Keratinocyte (primary cell): ENCODE measurements around the gene ARMS2. TPM values are rescaled to one million over a fixed set of nuclear protein-coding genes. Genes with fewer than 3 reads are reported as not detected.

ENCODE experiments used
- DNase-seq: peaks from one replicate; pipeline ENCODE4 v3.0.0-alpha.2; 2011; ENCODE audit warnings: low read depth, missing footprints, low spot score
- FAIRE-seq: peaks from 2 replicates; lab custom pipeline; 2011; peaks lifted over from hg19 to GRCh38; lab: Jason Lieb, UNC
- H2AFZ ChIP-seq: 2 replicates; pipeline ENCODE4 v1.6.0; 2012; ENCODE audit warnings: low read length, control low read depth, inconsistent platforms; ENCODE audit not compliant: control insufficient read depth
- H3K27ac ChIP-seq: 2 replicates; pipeline ENCODE4 v1.5.1; 2011; ENCODE audit warnings: low read length; ENCODE audit not compliant: control insufficient read depth, insufficient read depth
- H3K27me3 ChIP-seq: 3 replicates; pipeline ENCODE4 v1.6.0; 2011; ENCODE audit warnings: low read length; ENCODE audit not compliant: control insufficient read depth, insufficient read depth; ENCODE audit errors: extremely low read depth
- H3K36me3 ChIP-seq, 2 experiments: 2 replicates in 1 of 2; 3 replicates in 1 of 2; pipeline ENCODE4 v1.5.1; 2011; ENCODE audit warnings: low read length in 2 of 2, mild to moderate bottlenecking in 1 of 2; ENCODE audit not compliant: control insufficient read depth in 2 of 2, insufficient read depth in 2 of 2; ENCODE audit errors: extremely low read depth in 1 of 2
- H3K4me1 ChIP-seq: 3 replicates; pipeline ENCODE4 v1.5.1; 2011; ENCODE audit warnings: low read length; ENCODE audit not compliant: control insufficient read depth, insufficient read depth; ENCODE audit errors: extremely low read depth
- H3K4me2 ChIP-seq: 3 replicates; pipeline ENCODE4 v1.6.0; 2011; ENCODE audit warnings: low read depth, low read length; ENCODE audit not compliant: control insufficient read depth, insufficient read depth; ENCODE audit errors: extremely low read depth
- H3K4me3 ChIP-seq, 3 experiments: fragments of 200-600 bp in 1 of 3; sonication (generic) in 1 of 3; 2 replicates in 2 of 3; 3 replicates in 1 of 3; pipeline ENCODE4 v1.5.1; 2011 to 2016; ENCODE audit warnings: low read length in 3 of 3, mild to moderate bottlenecking in 3 of 3, control low read depth in 2 of 3, inconsistent platforms in 1 of 3, low read depth in 1 of 3, mixed read lengths in 1 of 3, mixed run types in 1 of 3, moderate library complexity in 1 of 3; ENCODE audit not compliant: control insufficient read depth in 2 of 3, insufficient read depth in 2 of 3; ENCODE audit errors: extremely low read depth in 1 of 3
- H3K79me2 ChIP-seq: 2 replicates; pipeline ENCODE4 v1.6.0; 2012; ENCODE audit warnings: low read length; ENCODE audit not compliant: control insufficient read depth, insufficient read depth
- H3K9ac ChIP-seq: 3 replicates; pipeline ENCODE4 v1.6.0; 2011; ENCODE audit warnings: low read length; ENCODE audit not compliant: control insufficient read depth, insufficient read depth; ENCODE audit errors: extremely low read depth
- H3K9me1 ChIP-seq: 3 replicates; pipeline ENCODE4 v1.6.0; 2011; ENCODE audit warnings: low read length; ENCODE audit not compliant: control insufficient read depth, insufficient read depth; ENCODE audit errors: extremely low read depth
- H3K9me3 ChIP-seq: 2 replicates; pipeline ENCODE4 v1.5.1; 2012; ENCODE audit warnings: low read depth, low read length; ENCODE audit not compliant: control insufficient read depth
- H4K20me1 ChIP-seq: 3 replicates; pipeline ENCODE4 v1.6.0; 2011; ENCODE audit warnings: low read length; ENCODE audit not compliant: control insufficient read depth, insufficient read depth; ENCODE audit errors: extremely low read depth
- EZH2 ChIP-seq: IDR thresholded peaks from one replicate; pipeline ENCODE4 v1.6.1; 2012; ENCODE audit warnings: inconsistent platforms, mild to moderate bottlenecking, low read length, moderate library complexity
- dilution Hi-C: fragments of 300-500 bp; cut with MboI; formaldehyde crosslinking; loops from one replicate; pipeline ENCODE4 v1.7.0; 2020; ENCODE audit warnings: low sequenced_read_pairs; ENCODE audit not compliant: extremely low pct_ligation_motif_present
- polyA plus RNA-seq, 5 experiments: library from polyadenylated mRNA; depleted of rRNA in 3 of 5; stranded (reverse) in 3 of 5; stranded (forward) in 1 of 5; unstranded in 1 of 5; fragments of >200 nt; gene quantifications; 1 replicate in 1 of 5; 2 replicates in 3 of 5; 3 replicates in 1 of 5; pipeline versions ENCODE4 v1.2.1 to v1.2.3, GENCODE V29; 2011 to 2012; ENCODE audit warnings: missing spikeins in 2 of 5, low read depth in 1 of 5, low replicate concordance in 1 of 5
- TF ChIP-seq, protein P1 (sequence below), 3 experiments: IDR thresholded peaks in 1 of 3; conservative IDR thresholded peaks in 1 of 3; optimal IDR thresholded peaks in 1 of 3; 2 replicates in 2 of 3; 3 replicates in 1 of 3; pipeline versions ENCODE3 to v1.5.1; 2011; ENCODE audit warnings: low read length in 3 of 3, mild to moderate bottlenecking in 3 of 3, moderate library complexity in 2 of 3, control low read depth in 1 of 3, inconsistent platforms in 1 of 3; ENCODE audit not compliant: insufficient read depth in 2 of 3; ENCODE audit errors: extremely low read depth in 1 of 3

ARMS2 gene
- polyA plus RNA-seq, 1 donor (not counting 4 experiments of a cell fraction or from before 2014, with no cell fraction given): 0.08 TPM

GRCh38 chr10:122448600-122448999, 5.9 kb upstream of the ARMS2 start:
- no peak for TF ChIP-seq EZH2
- TF ChIP-seq, protein P1, sequence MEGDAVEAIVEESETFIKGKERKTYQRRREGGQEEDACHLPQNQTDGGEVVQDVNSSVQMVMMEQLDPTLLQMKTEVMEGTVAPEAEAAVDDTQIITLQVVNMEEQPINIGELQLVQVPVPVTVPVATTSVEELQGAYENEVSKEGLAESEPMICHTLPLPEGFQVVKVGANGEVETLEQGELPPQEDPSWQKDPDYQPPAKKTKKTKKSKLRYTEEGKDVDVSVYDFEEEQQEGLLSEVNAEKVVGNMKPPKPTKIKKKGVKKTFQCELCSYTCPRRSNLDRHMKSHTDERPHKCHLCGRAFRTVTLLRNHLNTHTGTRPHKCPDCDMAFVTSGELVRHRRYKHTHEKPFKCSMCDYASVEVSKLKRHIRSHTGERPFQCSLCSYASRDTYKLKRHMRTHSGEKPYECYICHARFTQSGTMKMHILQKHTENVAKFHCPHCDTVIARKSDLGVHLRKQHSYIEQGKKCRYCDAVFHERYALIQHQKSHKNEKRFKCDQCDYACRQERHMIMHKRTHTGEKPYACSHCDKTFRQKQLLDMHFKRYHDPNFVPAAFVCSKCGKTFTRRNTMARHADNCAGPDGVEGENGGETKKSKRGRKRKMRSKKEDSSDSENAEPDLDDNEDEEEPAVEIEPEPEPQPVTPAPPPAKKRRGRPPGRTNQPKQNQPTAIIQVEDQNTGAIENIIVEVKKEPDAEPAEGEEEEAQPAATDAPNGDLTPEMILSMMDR (optimal IDR thresholded peaks at IDR 0.05 in 1 of 3, IDR thresholded peaks at IDR 0.05 in 1 of 3, conservative IDR thresholded peaks at IDR 0.05 in 1 of 3; ENCODE audit: extremely low read depth in 1 of 3, insufficient read depth in 2 of 3, low read length in 3 of 3): no peak
- H3K4me2 ChIP-seq: no peak overlapping the region
- no peak for FAIRE-seq

DNA sequence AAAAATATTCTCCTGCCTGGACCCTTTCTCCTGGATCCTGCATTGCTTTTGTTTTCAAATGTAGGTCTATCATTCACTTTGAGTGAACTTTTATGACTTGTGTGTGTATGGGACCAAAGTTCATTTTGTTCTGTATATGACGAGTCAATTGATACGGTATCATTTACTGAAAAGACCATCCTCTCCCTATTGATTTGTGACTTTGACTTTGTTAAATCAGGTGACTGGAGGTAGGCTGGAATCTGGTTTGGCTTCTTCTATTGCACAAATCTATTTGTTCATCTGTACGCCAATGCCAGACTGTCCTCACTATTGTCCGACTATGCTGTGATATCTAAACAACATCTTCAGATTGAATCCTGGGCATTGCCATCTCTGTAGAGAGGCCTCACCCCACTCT, 5.3 kb upstream of the ARMS2 start:
- no peak overlapping the region for H3K27ac ChIP-seq
- no peak for DNase-seq

More at GRCh38 chr10:122448600-122448999, 5.9 kb upstream of the ARMS2 start:
- no peak overlapping the region for H2AFZ ChIP-seq
- peaks cover 3% of the 10 kb centered on the region for H3K4me1 ChIP-seq
- no peaks in the 10 kb centered on the region for H3K79me2 ChIP-seq
- H3K36me3 ChIP-seq: no peaks in the 10 kb centered on the region
- H3K9ac ChIP-seq: no peak overlapping the region
- no peaks in the 10 kb centered on the region for H3K27me3 ChIP-seq
- no peak overlapping the region for H3K27ac ChIP-seq
- DNase-seq: no peak
- no peaks in the 10 kb centered on the region for H4K20me1 ChIP-seq
- H3K4me3 ChIP-seq: no peak overlapping the region
- dilution Hi-C loops: no loop called here
- H3K9me1 ChIP-seq: no peaks in the 10 kb centered on the region
- no peaks in the 10 kb centered on the region for H3K9me3 ChIP-seq

More for the DNA sequence above, 5.3 kb upstream of the ARMS2 start:
- Histone ChIP-seq H3K36me3 (no peaks in the 10 kb centered on the region), H3K9me3 (no peaks in the 10 kb centered on the region), H4K20me1 (no peaks in the 10 kb centered on the region), H3K9ac (no peak overlapping the region), H2AFZ (no peak overlapping the region), H3K4me3 (no peak overlapping the region), H3K4me2 (no peak overlapping the region), H3K9me1 (no peaks in the 10 kb centered on the region), H3K27me3 (no peaks in the 10 kb centered on the region), H3K4me1 (peaks cover 3% of the 10 kb centered on the region), H3K79me2 (no peaks in the 10 kb centered on the region)
- no peak for FAIRE-seq
- no peak for TF ChIP-seq EZH2
- TF ChIP-seq, protein P1 (optimal IDR thresholded peaks at IDR 0.05 in 1 of 3, IDR thresholded peaks at IDR 0.05 in 1 of 3, conservative IDR thresholded peaks at IDR 0.05 in 1 of 3; ENCODE audit: extremely low read depth in 1 of 3, insufficient read depth in 2 of 3, low read length in 3 of 3): no peak
- dilution Hi-C loops: no loop called here
